ENCODE data around the gene SPATA45. TPM values are rescaled to one million over a fixed set of nuclear protein-coding genes. Genes with fewer than 3 reads are reported as not detected.

Gene SPATA45
- total and polyA plus RNA-seq, 2 of the 13 experiments (the other 11 are each of a cell fraction or from before 2014, with no cell fraction given): 0.17 to 0.64 TPM

DNA sequence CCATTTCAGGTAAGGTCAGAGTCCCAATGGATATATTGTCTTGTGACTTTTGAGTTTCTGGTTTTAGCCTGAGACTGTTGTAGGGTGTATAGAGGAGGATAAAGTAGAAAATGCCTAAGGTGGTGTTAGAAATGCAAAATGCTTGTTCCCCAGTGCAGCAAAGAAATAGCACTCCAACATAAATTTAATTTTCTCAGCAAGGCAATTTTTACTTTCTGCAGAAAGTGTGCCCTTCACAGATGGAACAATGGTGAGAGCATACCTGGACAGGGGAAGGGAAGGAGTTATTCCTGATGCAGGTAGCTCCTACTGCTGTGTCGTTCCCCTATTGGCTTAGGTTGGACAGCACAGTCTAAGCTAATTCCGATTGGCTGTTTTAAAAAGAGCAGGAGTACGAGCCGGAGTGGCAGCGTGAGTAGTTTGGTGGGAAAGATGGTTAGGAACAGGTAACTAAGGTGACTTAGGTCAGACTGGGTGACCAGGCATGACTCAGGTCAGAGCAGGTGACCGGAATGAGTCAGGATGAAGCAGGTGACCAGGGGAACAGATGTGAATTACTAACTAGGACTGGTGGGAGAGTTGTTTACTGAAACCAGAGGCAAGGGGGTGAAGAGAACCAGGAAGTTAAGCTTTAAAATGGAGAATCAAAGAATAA lies 21.5 kb downstream of the SPATA45 start (continued):
- TF ChIP-seq, protein P1, sequence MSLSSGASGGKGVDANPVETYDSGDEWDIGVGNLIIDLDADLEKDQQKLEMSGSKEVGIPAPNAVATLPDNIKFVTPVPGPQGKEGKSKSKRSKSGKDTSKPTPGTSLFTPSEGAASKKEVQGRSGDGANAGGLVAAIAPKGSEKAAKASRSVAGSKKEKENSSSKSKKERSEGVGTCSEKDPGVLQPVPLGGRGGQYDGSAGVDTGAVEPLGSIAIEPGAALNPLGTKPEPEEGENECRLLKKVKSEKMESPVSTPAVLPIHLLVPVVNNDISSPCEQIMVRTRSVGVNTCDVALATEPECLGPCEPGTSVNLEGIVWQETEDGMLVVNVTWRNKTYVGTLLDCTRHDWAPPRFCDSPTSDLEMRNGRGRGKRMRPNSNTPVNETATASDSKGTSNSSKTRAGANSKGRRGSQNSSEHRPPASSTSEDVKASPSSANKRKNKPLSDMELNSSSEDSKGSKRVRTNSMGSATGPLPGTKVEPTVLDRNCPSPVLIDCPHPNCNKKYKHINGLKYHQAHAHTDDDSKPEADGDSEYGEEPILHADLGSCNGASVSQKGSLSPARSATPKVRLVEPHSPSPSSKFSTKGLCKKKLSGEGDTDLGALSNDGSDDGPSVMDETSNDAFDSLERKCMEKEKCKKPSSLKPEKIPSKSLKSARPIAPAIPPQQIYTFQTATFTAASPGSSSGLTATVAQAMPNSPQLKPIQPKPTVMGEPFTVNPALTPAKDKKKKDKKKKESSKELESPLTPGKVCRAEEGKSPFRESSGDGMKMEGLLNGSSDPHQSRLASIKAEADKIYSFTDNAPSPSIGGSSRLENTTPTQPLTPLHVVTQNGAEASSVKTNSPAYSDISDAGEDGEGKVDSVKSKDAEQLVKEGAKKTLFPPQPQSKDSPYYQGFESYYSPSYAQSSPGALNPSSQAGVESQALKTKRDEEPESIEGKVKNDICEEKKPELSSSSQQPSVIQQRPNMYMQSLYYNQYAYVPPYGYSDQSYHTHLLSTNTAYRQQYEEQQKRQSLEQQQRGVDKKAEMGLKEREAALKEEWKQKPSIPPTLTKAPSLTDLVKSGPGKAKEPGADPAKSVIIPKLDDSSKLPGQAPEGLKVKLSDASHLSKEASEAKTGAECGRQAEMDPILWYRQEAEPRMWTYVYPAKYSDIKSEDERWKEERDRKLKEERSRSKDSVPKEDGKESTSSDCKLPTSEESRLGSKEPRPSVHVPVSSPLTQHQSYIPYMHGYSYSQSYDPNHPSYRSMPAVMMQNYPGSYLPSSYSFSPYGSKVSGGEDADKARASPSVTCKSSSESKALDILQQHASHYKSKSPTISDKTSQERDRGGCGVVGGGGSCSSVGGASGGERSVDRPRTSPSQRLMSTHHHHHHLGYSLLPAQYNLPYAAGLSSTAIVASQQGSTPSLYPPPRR (CRISPR knock-in tag; IDR thresholded peaks at IDR 0.05; ENCODE audit: borderline replicate concordance): no peak
- no peak for TF ChIP-seq ZNF552 (CRISPR knock-in tag; IDR thresholded peaks at IDR 0.05; ENCODE audit: borderline replicate concordance)
- no peak for TF ChIP-seq ZNF672 (CRISPR knock-in tag; IDR thresholded peaks at IDR 0.05)
- TF ChIP-seq, protein P2, sequence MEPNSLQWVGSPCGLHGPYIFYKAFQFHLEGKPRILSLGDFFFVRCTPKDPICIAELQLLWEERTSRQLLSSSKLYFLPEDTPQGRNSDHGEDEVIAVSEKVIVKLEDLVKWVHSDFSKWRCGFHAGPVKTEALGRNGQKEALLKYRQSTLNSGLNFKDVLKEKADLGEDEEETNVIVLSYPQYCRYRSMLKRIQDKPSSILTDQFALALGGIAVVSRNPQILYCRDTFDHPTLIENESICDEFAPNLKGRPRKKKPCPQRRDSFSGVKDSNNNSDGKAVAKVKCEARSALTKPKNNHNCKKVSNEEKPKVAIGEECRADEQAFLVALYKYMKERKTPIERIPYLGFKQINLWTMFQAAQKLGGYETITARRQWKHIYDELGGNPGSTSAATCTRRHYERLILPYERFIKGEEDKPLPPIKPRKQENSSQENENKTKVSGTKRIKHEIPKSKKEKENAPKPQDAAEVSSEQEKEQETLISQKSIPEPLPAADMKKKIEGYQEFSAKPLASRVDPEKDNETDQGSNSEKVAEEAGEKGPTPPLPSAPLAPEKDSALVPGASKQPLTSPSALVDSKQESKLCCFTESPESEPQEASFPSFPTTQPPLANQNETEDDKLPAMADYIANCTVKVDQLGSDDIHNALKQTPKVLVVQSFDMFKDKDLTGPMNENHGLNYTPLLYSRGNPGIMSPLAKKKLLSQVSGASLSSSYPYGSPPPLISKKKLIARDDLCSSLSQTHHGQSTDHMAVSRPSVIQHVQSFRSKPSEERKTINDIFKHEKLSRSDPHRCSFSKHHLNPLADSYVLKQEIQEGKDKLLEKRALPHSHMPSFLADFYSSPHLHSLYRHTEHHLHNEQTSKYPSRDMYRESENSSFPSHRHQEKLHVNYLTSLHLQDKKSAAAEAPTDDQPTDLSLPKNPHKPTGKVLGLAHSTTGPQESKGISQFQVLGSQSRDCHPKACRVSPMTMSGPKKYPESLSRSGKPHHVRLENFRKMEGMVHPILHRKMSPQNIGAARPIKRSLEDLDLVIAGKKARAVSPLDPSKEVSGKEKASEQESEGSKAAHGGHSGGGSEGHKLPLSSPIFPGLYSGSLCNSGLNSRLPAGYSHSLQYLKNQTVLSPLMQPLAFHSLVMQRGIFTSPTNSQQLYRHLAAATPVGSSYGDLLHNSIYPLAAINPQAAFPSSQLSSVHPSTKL (CRISPR knock-in tag; IDR thresholded peaks at IDR 0.05): no peak
- no peak for TF ChIP-seq ZNF713 (CRISPR knock-in tag; IDR thresholded peaks at IDR 0.05)
- no peak for TF ChIP-seq ZNF782 (CRISPR knock-in tag; IDR thresholded peaks at IDR 0.05; ENCODE audit: borderline replicate concordance)
- no peak for TF ChIP-seq PITX1 (CRISPR knock-in tag; IDR thresholded peaks at IDR 0.05)
- no peak for TF ChIP-seq DNMT3B (CRISPR knock-in tag; conservative IDR thresholded peaks at IDR 0.05)
- TF ChIP-seq SRF (IDR thresholded peaks at IDR 0.05; ENCODE audit: low read depth, low read length): no peak

Measured in HepG2 (cell line).